HG03439 (cell line): Measurements from ENCODE around the gene SRRD.
A peak's percentile ranks its signal among the peaks of the same experiment; 100 is the strongest.

Source experiments
- ATAC-seq: cut with Tn5 transposase; IDR thresholded peaks from one replicate; pipeline ENCODE4 v1.9.1; 2021; ENCODE audit warnings: mild to moderate bottlenecking, moderate library complexity; ENCODE audit not compliant: unreplicated experiment

The SRRD gene

GRCh38 chr22:26481694-26482093 is 2.0 kb upstream of the SRRD start:
- no peak for ATAC-seq

GRCh38 chr22:26482161-26482560 is 1.5 kb upstream of the SRRD start:
- no peak for ATAC-seq

- ATAC-seq, result no peak
Measured at GRCh38 chr22:26483043-26483438, 636 bp upstream of the SRRD start.

GRCh38 chr22:26484360-26484706 is 656 bp downstream of the SRRD start:
- ATAC-seq, result no peak

- no peak for ATAC-seq
Measured at GRCh38 chr22:26485013-26485412, 1.3 kb downstream of the SRRD start.

DNA sequence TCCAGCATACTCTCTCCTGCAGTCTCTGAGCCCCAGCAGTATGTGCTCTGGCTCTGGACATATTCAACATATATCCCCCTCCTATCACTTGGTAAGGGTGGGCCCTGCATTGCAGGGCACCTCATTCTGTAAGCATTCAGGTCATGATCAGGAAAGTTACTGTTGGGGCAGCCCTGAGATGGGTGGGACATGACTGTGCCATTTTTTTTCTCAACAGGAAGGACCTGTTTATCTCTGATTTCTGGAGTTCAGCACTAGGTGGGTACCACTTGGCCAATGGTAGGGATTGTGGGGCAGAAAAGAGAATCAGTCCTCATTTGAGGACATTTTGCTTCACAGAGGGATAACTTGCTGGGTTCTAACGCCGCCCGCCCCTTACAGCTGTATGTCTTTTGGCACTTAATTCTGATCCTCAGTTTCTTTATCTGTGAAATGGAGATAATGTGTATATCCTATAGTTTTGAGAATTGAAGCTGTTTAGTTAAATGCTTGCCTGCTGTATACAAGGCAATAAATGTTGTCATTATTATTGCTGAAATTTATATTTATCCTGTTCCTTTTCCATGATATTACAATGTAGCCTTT is 2.2 kb downstream of the SRRD start:
- ATAC-seq, result no peak

- no peak for ATAC-seq
Measured at GRCh38 chr22:26486394-26486793, 2.7 kb downstream of the SRRD start.

- ATAC-seq, result no peak
Measured at GRCh38 chr22:26487996-26488395, 4.3 kb downstream of the SRRD start.

DNA sequence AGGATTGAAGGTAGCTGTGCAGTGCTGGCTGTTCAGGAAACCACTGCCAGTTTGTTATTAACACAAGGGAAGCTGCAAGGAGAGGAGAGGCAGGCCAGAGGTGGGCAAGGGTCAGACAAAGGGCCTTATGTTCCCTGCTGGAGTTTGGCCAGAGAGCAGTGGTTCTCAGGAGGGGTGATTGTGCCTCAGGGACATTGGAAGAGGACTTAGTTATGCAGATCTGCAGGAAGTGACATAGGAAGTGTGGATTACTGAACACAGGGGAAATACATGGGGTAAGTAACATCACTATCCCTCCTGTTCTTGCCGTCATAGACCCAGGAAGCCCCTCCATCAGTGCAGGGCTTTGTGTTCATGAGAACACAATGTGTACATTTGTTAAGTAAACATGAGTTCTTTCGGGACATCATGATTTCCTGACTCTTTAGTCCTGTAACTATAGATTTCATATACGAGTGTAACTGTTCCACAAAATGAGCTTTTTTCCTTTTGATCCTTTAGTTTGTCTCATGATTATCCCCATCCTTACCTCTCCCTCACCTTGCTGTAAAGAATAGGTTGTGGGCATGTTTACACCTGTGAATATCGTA is 5.9 kb downstream of the SRRD start:
- ATAC-seq, result no peak

- no peak for ATAC-seq
Measured at GRCh38 chr22:26492220-26492619, 8.5 kb downstream of the SRRD start.

- ATAC-seq, result no peak
Measured at GRCh38 chr22:26494506-26494905, 10.8 kb downstream of the SRRD start.

DNA sequence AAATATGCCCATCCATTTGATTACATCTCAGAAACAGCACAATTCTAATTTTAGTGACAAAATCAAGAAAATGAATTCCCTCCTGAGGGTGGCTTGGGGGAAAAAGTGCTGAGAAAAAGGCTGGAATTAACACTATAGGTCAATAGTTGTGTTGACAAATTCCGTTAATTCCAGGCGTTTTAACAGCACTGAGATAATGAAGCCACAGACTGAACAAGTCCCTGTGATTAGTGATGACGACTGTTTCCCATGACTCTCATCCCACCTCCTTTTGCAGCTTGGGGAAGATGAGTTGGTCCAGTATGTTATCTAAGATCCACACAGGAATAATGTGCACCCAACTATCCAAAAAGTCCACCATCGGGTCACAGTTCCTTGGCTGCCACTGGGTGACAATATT is 12.8 kb downstream of the SRRD start:
- no peak for ATAC-seq

DNA sequence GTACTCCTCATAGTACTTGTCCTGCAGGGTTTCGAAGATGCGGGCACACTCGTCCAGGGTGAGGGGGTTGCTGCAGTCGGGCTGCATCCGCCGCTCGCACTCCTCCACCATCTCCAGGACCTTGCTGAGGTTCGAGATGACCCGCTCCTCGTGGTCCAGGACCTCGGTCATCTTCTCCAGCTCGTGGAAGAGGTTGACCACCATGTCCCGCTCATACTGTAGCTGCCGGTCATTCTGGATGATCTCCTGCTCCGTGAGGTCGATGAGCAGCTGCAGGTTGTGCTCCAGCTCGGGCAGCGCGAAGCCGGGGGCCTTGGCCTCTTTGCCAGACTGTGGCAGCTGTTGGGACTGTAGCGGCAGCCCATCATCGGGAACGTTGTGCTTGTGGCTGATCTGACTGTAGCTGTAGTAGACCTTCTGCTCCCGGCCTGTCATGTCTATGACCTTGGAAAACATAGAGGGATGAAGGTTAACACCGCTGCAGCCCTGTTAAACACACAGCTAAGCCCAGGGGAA is 15.6 kb downstream of the SRRD start:
- ATAC-seq, result no peak

- ATAC-seq, result no peak
Measured at GRCh38 chr22:26501996-26502395, 18.3 kb downstream of the SRRD start.

- ATAC-seq, result no peak
Measured at GRCh38 chr22:26502688-26503561, 19.2 kb downstream of the SRRD start.

DNA sequence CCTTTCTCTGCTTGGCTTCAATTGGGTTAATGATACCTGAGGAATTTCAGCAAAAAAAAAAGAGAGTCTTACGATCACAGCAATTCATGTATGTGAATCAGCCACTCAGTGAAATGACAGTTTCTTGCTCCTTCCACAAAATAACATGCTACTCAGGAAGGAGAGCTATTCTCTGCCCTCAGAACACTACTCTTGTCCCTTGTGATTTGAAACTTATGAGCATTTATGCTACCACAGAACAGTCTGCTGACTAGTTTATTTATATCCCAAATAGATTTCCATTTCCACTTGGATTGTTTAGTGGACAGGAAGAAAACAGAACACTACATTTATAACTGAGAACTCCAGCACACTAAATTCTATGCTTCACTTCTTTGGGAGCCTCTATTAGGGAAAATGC is 20.1 kb downstream of the SRRD start:
- no peak for ATAC-seq

- no peak for ATAC-seq
Measured at GRCh38 chr22:26508148-26508547, 24.5 kb downstream of the SRRD start.

DNA sequence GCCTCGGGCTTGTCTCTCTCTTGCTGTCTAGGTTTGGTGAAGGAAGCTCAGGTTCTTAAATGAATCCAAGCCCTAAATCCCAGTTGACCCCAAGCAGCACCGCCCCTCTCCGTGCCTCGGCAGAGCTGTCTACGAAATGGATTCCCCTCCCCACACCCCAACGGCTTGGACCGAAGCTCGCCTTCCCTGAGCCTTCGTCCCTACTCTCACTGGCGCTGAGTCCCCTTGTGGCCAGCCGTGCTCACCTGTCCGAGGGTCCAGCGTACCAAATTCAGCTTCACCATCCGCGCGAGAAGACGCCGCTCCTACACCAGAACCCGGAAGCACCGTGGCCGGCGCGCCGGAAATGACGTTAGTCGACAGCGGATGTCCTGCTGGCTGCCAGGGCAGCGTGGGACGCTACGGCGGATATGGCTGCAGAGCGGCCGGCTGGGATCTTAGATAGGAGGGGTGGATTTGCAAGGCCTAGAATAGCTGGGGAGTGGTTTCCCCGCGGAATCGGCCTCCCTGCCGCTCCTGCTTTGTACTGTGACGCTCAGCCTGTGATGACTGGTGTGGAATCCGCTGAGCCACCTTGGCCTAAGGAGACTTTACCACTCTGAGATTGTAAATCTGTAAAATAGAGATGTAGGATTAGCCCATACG is 28.6 kb downstream of the SRRD start, which contains the start of gene TFIP11:
TSS of gene TFIP11 (minus strand) at position 325 of the 645 bp plus-strand sequence. CDS start 2,201 bp downstream, outside the sequence.
- ATAC-seq, result peak; percentile 82

- ATAC-seq, result no peak
Measured at GRCh38 chr22:26513838-26514237, 30.2 kb downstream of the SRRD start.

DNA sequence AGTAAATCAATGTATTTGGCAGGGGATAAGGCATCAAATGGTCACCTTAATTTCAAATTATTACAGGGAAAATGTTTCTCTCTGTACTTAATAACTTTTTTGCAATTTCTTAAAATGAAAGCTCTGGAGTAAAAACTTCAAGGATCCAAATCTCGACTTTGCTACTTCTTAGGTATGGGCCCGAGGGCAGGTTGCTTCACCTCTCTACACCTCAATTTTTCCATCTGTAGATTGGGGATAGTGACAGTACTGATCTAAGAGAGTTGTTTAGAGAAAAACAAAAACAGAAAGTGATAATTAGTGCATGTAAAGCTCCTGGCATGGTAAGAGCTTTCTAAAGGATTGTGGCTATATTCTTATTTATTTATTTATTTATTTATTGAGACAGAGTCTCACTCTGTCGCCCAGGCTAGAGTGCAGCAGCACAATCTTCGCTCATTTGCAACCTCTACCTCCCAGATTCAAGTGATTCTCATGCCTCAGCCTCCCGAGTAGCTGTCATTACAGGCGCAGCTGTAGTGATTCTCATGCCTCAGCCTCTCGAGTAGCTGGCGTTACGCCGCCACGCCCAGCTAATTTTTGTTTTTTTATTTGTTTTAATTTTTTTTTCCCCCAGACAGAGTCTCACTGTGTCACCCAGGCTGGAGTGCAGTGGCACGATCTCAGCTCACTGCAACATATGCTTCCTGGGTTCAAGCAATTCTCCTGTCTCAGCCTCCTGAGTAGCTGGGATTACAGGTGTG is 30.9 kb downstream of the SRRD start:
- ATAC-seq, result no peak

DNA sequence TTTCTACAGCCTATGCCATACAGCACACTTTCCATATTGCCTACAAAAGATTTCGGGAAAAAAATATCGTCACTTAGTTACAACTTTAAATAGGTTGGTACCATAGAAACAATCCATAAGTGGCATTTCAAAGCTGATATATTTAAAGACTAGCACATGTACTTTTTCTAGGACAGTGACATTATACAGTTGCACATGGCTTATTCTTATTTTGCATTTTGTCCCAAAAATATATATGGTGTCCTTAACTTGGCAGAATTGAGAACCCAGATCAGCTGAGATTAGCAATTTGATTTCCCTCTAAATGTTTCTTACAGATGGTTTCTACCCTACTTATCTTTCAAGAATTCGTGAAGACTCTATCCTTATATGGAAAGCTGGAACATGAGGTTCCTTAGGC is 32.3 kb downstream of the SRRD start:
- ATAC-seq, result no peak
